AG09309 (cell line): Measurements from ENCODE around the gene TNS2.
"Not testable (repeated sequence)": the region's sequence is repeated elsewhere in the genome, so short reads cannot be mapped to it uniquely, and the experiment has no call there.

ENCODE experiments used
- DNase-seq: peaks from one replicate; pipeline ENCODE4 v3.0.0-alpha.2; 2010; ENCODE audit warnings: low read depth
- H3K4me3 ChIP-seq: 2 replicates; pipeline ENCODE4 v1.5.1; 2011; ENCODE audit warnings: mild to moderate bottlenecking, low read depth, low read length, moderate library complexity; ENCODE audit not compliant: control insufficient read depth
- TF ChIP-seq, protein P1 (sequence below): IDR thresholded peaks from 2 replicates; pipeline ENCODE4 v1.5.1; 2011; ENCODE audit warnings: mild to moderate bottlenecking, low read depth, low read length, inconsistent platforms; ENCODE audit not compliant: insufficient read depth, control insufficient read depth; ENCODE audit errors: missing control alignments

TNS2 gene

GRCh38 chr12:53007343-53007742 is 42.5 kb upstream of the TNS2 start:
- DNase-seq: no peak
- TF ChIP-seq, protein P1, sequence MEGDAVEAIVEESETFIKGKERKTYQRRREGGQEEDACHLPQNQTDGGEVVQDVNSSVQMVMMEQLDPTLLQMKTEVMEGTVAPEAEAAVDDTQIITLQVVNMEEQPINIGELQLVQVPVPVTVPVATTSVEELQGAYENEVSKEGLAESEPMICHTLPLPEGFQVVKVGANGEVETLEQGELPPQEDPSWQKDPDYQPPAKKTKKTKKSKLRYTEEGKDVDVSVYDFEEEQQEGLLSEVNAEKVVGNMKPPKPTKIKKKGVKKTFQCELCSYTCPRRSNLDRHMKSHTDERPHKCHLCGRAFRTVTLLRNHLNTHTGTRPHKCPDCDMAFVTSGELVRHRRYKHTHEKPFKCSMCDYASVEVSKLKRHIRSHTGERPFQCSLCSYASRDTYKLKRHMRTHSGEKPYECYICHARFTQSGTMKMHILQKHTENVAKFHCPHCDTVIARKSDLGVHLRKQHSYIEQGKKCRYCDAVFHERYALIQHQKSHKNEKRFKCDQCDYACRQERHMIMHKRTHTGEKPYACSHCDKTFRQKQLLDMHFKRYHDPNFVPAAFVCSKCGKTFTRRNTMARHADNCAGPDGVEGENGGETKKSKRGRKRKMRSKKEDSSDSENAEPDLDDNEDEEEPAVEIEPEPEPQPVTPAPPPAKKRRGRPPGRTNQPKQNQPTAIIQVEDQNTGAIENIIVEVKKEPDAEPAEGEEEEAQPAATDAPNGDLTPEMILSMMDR: no peak
- peak overlapping the region; percentile 96 for H3K4me3 ChIP-seq

GRCh38 chr12:53008760-53009159 is 41.1 kb upstream of the TNS2 start:
- not testable (repeated sequence) for DNase-seq, H3K4me3 ChIP-seq

DNA sequence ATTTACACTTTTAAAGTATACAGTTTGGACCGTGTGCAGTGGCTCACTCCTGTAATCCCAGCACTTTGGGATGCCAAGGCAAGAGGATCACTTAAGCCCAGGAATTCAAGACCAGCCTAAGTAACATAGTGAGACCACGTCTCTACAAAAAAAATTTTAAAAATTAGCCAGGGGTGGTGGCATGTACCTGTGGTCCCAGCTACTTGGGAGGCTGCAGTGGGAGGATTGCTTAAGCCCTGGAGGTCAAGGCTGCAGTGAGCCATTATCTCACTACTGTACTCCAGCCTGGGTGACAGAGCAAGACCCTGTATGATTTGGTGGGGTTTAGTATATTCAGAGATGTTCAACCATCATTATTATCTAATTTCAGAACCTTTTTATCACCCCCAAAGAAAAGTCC is 38.9 kb upstream of the TNS2 start:
- no peak overlapping the region for H3K4me3 ChIP-seq
- TF ChIP-seq, protein P1: no peak
- no peak for DNase-seq

DNA sequence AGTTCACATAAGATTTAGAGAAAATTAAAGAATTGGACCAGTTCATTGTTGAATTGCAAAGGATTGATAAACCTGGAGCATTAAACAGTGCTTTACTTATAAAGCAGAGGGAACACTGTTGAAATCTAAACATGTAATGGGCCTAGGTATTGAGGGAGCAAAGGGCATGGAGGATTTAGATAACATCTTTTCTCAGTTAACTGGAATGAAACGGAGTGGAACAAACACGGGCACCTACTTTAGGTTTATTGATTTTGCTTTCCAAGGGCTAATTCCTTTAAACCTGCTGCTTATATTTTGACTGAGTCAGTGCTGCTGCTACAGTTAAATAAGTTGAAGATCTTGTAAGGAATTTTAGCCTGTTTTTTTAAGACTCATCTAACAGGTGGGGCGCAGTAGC is 38.0 kb upstream of the TNS2 start:
- no peak overlapping the region for H3K4me3 ChIP-seq
- DNase-seq: no peak
- TF ChIP-seq, protein P1: no peak

GRCh38 chr12:53012928-53013327 is 36.9 kb upstream of the TNS2 start:
- TF ChIP-seq, protein P1: no peak
- no peak overlapping the region for H3K4me3 ChIP-seq
- no peak for DNase-seq

DNA sequence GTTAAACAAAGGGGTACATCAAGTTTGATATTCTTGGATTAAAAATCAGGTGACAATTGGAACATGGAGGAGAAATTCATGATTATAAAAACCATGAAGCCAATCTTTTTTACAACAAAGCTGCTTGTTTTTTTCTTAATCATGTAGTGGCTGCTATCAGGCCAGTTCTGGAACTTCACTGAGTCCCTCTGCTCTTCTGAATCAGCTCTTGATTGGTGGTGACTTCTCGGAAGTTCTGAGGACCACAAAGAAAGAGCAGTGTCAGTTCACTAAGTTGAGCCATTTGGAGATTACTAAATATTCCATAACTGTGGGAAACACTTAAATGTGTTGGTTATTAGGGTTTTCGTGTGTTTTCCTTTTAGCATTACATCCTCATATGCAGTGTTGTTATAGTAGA is 35.2 kb upstream of the TNS2 start:
- TF ChIP-seq, protein P1: no peak
- DNase-seq: no peak
- H3K4me3 ChIP-seq: no peak overlapping the region

- H3K4me3 ChIP-seq: no peak overlapping the region
- DNase-seq: no peak
- TF ChIP-seq, protein P1: no peak
Observed at GRCh38 chr12:53025250-53025649, 24.6 kb upstream of the TNS2 start.

DNA sequence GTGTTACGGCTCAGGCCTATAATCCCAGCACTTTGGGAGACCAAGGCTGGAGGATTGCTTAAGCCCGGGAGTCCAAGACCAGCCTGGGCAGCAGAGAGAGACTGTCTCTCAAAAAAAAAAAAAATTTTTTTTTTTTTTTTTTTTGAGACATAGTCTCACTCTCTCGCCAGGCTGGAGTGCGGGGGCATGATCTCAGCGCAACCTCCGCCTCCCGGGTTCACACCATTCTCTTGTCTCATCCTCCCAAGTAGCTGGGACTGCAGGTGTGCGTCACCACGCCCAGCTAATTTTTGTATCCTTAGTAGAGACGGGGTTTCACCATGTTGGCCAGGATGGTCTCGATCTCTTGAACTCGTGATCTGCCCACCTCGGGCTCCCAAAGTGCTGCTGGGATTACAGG is 22.9 kb upstream of the TNS2 start:
- DNase-seq, H3K4me3 ChIP-seq: not testable (repeated sequence)
